ENCODE measurements around the gene LTB.

The LTB gene

DNA sequence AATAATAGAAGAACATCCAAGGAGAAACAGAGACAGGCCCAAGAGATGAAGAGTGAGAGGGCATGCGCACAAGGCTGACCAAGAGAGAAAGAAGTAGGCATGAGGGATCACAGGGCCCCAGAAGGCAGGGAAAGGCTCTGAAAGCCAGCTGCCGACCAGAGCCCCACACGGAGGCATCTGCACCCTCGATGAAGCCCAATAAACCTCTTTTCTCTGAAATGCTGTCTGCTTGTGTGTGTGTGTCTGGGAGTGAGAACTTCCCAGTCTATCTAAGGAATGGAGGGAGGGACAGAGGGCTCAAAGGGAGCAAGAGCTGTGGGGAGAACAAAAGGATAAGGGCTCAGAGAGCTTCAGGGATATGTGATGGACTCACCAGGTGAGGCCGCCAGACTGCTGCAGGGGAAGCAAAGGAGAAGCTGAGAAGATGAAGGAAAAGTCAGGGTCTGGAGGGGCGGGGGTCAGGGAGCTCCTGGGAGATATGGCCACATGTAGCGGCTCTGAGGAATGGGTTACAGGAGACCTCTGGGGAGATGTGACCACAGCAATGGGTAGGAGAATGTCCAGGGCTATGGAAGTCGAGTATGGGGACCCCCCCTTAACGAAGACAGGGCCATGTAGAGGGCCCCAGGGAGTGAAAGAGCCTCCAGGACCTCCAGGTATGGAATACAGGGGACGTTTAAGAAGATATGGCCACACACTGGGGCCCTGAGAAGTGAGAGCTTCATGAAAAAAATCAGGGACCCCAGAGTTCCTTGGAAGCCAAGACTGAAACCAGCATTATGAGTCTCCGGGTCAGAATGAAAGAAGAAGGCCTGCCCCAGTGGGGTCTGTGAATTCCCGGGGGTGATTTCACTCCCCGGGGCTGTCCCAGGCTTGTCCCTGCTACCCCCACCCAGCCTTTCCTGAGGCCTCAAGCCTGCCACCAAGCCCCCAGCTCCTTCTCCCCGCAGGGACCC, 7.8 kb downstream of the LTB start:
- H3K27ac ChIP-seq (ENCODE audit: low read length) = peak overlapping the region; percentile 100
- H3K4me2 ChIP-seq (ENCODE audit: low read length) = peak overlapping the region; percentile 100
- H3K36me3 ChIP-seq (replicated peaks; ENCODE audit: low read depth, low read length) = peaks cover 51% of the 10 kb centered on the region
- H2AFZ ChIP-seq (ENCODE audit: low read depth, low read length) = no peak overlapping the region
- H3K79me2 ChIP-seq (ENCODE audit: low read length) = peaks cover 99% of the 10 kb centered on the region
- peaks cover 26% of the 10 kb centered on the region for H4K20me1 ChIP-seq (ENCODE audit: insufficient read depth, low read length)
- H3K27me3 ChIP-seq (ENCODE audit: low read depth, low read length) = no peaks in the 10 kb centered on the region
- H3K9me3 ChIP-seq (ENCODE audit: insufficient read depth, low read length) = no peaks in the 10 kb centered on the region
- H3K9ac ChIP-seq (ENCODE audit: low read length) = peak overlapping the region; percentile 92
- TF ChIP-seq, protein P1, sequence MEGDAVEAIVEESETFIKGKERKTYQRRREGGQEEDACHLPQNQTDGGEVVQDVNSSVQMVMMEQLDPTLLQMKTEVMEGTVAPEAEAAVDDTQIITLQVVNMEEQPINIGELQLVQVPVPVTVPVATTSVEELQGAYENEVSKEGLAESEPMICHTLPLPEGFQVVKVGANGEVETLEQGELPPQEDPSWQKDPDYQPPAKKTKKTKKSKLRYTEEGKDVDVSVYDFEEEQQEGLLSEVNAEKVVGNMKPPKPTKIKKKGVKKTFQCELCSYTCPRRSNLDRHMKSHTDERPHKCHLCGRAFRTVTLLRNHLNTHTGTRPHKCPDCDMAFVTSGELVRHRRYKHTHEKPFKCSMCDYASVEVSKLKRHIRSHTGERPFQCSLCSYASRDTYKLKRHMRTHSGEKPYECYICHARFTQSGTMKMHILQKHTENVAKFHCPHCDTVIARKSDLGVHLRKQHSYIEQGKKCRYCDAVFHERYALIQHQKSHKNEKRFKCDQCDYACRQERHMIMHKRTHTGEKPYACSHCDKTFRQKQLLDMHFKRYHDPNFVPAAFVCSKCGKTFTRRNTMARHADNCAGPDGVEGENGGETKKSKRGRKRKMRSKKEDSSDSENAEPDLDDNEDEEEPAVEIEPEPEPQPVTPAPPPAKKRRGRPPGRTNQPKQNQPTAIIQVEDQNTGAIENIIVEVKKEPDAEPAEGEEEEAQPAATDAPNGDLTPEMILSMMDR (IDR thresholded peaks at IDR 0.05; ENCODE audit: low read depth, low read length) = peak; percentile 30
- no peak for TF ChIP-seq EZH2phosphoT487 (IDR thresholded peaks at IDR 0.05; ENCODE audit: low read depth)
- H3K4me1 ChIP-seq (ENCODE audit: low read length) = peaks cover 61% of the 10 kb centered on the region
- peak overlapping the region; percentile 98 for H3K4me3 ChIP-seq (ENCODE audit: low read length)

DNA sequence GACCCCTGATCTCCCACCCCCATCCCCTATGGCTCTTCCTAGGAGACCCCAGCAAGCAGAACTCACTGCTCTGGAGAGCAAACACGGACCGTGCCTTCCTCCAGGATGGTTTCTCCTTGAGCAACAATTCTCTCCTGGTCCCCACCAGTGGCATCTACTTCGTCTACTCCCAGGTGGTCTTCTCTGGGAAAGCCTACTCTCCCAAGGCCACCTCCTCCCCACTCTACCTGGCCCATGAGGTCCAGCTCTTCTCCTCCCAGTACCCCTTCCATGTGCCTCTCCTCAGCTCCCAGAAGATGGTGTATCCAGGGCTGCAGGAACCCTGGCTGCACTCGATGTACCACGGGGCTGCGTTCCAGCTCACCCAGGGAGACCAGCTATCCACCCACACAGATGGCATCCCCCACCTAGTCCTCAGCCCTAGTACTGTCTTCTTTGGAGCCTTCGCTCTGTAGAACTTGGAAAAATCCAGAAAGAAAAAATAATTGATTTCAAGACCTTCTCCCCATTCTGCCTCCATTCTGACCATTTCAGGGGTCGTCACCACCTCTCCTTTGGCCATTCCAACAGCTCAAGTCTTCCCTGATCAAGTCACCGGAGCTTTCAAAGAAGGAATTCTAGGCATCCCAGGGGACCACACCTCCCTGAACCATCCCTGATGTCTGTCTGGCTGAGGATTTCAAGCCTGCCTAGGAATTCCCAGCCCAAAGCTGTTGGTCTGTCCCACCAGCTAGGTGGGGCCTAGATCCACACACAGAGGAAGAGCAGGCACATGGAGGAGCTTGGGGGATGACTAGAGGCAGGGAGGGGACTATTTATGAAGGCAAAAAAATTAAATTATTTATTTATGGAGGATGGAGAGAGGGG, 8.8 kb downstream of the LTB start:
- Histone ChIP-seq H4K20me1 (ENCODE audit: insufficient read depth, low read length) (peaks cover 25% of the 10 kb centered on the region), H3K9ac (ENCODE audit: low read length) (peak overlapping the region; percentile 92), H3K4me1 (ENCODE audit: low read length) (peaks cover 59% of the 10 kb centered on the region), H3K27ac (ENCODE audit: low read length) (peak overlapping the region; percentile 100), H3K36me3 (replicated peaks; ENCODE audit: low read depth, low read length) (peaks cover 45% of the 10 kb centered on the region), H2AFZ (ENCODE audit: low read depth, low read length) (no peak overlapping the region), H3K9me3 (ENCODE audit: insufficient read depth, low read length) (no peaks in the 10 kb centered on the region), H3K4me3 (ENCODE audit: low read length) (peak overlapping the region; percentile 98), H3K27me3 (ENCODE audit: low read depth, low read length) (no peaks in the 10 kb centered on the region), H3K4me2 (ENCODE audit: low read length) (peak overlapping the region; percentile 100), H3K79me2 (ENCODE audit: low read length) (peaks cover 96% of the 10 kb centered on the region)
- no peak for TF ChIP-seq EZH2phosphoT487 (IDR thresholded peaks at IDR 0.05; ENCODE audit: low read depth)
- TF ChIP-seq, protein P1 (IDR thresholded peaks at IDR 0.05; ENCODE audit: low read depth, low read length) = no peak

DNA sequence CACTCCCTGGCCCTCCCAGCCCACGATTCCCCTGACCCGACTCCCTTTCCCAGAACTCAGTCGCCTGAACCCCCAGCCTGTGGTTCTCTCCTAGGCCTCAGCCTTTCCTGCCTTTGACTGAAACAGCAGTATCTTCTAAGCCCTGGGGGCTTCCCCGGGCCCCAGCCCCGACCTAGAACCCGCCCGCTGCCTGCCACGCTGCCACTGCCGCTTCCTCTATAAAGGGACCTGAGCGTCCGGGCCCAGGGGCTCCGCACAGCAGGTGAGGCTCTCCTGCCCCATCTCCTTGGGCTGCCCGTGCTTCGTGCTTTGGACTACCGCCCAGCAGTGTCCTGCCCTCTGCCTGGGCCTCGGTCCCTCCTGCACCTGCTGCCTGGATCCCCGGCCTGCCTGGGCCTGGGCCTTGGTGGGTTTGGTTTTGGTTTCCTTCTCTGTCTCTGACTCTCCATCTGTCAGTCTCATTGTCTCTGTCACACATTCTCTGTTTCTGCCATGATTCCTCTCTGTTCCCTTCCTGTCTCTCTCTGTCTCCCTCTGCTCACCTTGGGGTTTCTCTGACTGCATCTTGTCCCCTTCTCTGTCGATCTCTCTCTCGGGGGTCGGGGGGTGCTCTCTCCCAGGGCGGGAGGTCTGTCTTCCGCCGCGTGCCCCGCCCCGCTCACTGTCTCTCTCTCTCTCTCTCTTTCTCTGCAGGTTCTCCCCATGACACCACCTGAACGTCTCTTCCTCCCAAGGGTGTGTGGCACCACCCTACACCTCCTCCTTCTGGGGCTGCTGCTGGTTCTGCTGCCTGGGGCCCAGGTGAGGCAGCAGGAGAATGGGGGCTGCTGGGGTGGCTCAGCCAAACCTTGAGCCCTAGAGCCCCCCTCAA, 9.9 kb downstream of the LTB start, which contains the start of gene LTA:
Gene LTA, plus strand, starts transcription at position 249 of the 871 bp plus-strand sequence. Its CDS starts 454 bp downstream, at position 703.
- H3K4me2 ChIP-seq (ENCODE audit: low read length) = peak within 1 kb of the TSS; percentile 100
- H3K27me3 ChIP-seq (ENCODE audit: low read depth, low read length) = no peaks in the 10 kb centered on the region
- TF ChIP-seq, protein P1 (IDR thresholded peaks at IDR 0.05; ENCODE audit: low read depth, low read length) = no peak
- no peak for TF ChIP-seq EZH2phosphoT487 (IDR thresholded peaks at IDR 0.05; ENCODE audit: low read depth)
- no peaks in the 10 kb centered on the region for H3K9me3 ChIP-seq (ENCODE audit: insufficient read depth, low read length)
- H3K4me1 ChIP-seq (ENCODE audit: low read length) = peaks cover 66% of the 10 kb centered on the region
- H3K4me3 ChIP-seq (ENCODE audit: low read length) = peak within 1 kb of the TSS; percentile 98
- H2AFZ ChIP-seq (ENCODE audit: low read depth, low read length) = no peak within 1 kb of the TSS
- H3K9ac ChIP-seq (ENCODE audit: low read length) = peak within 1 kb of the TSS; percentile 92
- peaks cover 34% of the 10 kb centered on the region for H3K36me3 ChIP-seq (replicated peaks; ENCODE audit: low read depth, low read length)
- peak within 1 kb of the TSS; percentile 100 for H3K27ac ChIP-seq (ENCODE audit: low read length)
- peaks cover 15% of the 10 kb centered on the region for H4K20me1 ChIP-seq (ENCODE audit: insufficient read depth, low read length)
- peaks cover 93% of the 10 kb centered on the region for H3K79me2 ChIP-seq (ENCODE audit: low read length)

All from OCI-LY3 (cell line).